GM23248 (cell line): ENCODE results near the gene CAPN8.

Experiments
- EZH2 ChIP-seq: fragments of 200-600 bp; sonication (generic); IDR thresholded peaks from 2 replicates; pipeline ENCODE4 v1.6.1; 2018; ENCODE audit warnings: antibody characterized with exemption, mild to moderate bottlenecking; ENCODE audit not compliant: insufficient read depth, poor library complexity, severe bottlenecking
- EZH2phosphoT487 ChIP-seq: fragments of 200-600 bp; sonication (generic); IDR thresholded peaks from 2 replicates; pipeline ENCODE4 v1.6.1; 2018; ENCODE audit warnings: antibody characterized with exemption, moderate library complexity, mild to moderate bottlenecking, low read depth; ENCODE audit not compliant: insufficient read depth

- TF ChIP-seq EZH2, result no peak
- TF ChIP-seq EZH2phosphoT487, result no peak
These were observed 44.1 kb upstream of the CAPN8 start for GRCh38 chr1:223709598-223709997.
